Keratinocyte (primary cell): Measurements from ENCODE around the gene ZFPM1. TPM values are rescaled to one million over a fixed set of nuclear protein-coding genes. Genes with fewer than 3 reads are reported as not detected.

ENCODE experiments used
- DNase-seq: peaks from one replicate; pipeline ENCODE4 v3.0.0-alpha.2; 2011; ENCODE audit warnings: low read depth, missing footprints, low spot score
- FAIRE-seq: peaks from 2 replicates; lab custom pipeline; 2011; peaks lifted over from hg19 to GRCh38; lab: Jason Lieb, UNC
- H2AFZ ChIP-seq: 2 replicates; pipeline ENCODE4 v1.6.0; 2012; ENCODE audit warnings: low read length, control low read depth, inconsistent platforms; ENCODE audit not compliant: control insufficient read depth
- H3K27ac ChIP-seq: 2 replicates; pipeline ENCODE4 v1.5.1; 2011; ENCODE audit warnings: low read length; ENCODE audit not compliant: control insufficient read depth, insufficient read depth
- H3K27me3 ChIP-seq: 3 replicates; pipeline ENCODE4 v1.6.0; 2011; ENCODE audit warnings: low read length; ENCODE audit not compliant: control insufficient read depth, insufficient read depth; ENCODE audit errors: extremely low read depth
- H3K36me3 ChIP-seq, 2 experiments: 2 replicates in 1 of 2; 3 replicates in 1 of 2; pipeline ENCODE4 v1.5.1; 2011; ENCODE audit warnings: low read length in 2 of 2, mild to moderate bottlenecking in 1 of 2; ENCODE audit not compliant: control insufficient read depth in 2 of 2, insufficient read depth in 2 of 2; ENCODE audit errors: extremely low read depth in 1 of 2
- H3K4me1 ChIP-seq: 3 replicates; pipeline ENCODE4 v1.5.1; 2011; ENCODE audit warnings: low read length; ENCODE audit not compliant: control insufficient read depth, insufficient read depth; ENCODE audit errors: extremely low read depth
- H3K4me2 ChIP-seq: 3 replicates; pipeline ENCODE4 v1.6.0; 2011; ENCODE audit warnings: low read depth, low read length; ENCODE audit not compliant: control insufficient read depth, insufficient read depth; ENCODE audit errors: extremely low read depth
- H3K4me3 ChIP-seq, 3 experiments: fragments of 200-600 bp in 1 of 3; sonication (generic) in 1 of 3; 2 replicates in 2 of 3; 3 replicates in 1 of 3; pipeline ENCODE4 v1.5.1; 2011 to 2016; ENCODE audit warnings: low read length in 3 of 3, mild to moderate bottlenecking in 3 of 3, control low read depth in 2 of 3, inconsistent platforms in 1 of 3, low read depth in 1 of 3, mixed read lengths in 1 of 3, mixed run types in 1 of 3, moderate library complexity in 1 of 3; ENCODE audit not compliant: control insufficient read depth in 2 of 3, insufficient read depth in 2 of 3; ENCODE audit errors: extremely low read depth in 1 of 3
- H3K79me2 ChIP-seq: 2 replicates; pipeline ENCODE4 v1.6.0; 2012; ENCODE audit warnings: low read length; ENCODE audit not compliant: control insufficient read depth, insufficient read depth
- H3K9ac ChIP-seq: 3 replicates; pipeline ENCODE4 v1.6.0; 2011; ENCODE audit warnings: low read length; ENCODE audit not compliant: control insufficient read depth, insufficient read depth; ENCODE audit errors: extremely low read depth
- H3K9me1 ChIP-seq: 3 replicates; pipeline ENCODE4 v1.6.0; 2011; ENCODE audit warnings: low read length; ENCODE audit not compliant: control insufficient read depth, insufficient read depth; ENCODE audit errors: extremely low read depth
- H3K9me3 ChIP-seq: 2 replicates; pipeline ENCODE4 v1.5.1; 2012; ENCODE audit warnings: low read depth, low read length; ENCODE audit not compliant: control insufficient read depth
- H4K20me1 ChIP-seq: 3 replicates; pipeline ENCODE4 v1.6.0; 2011; ENCODE audit warnings: low read length; ENCODE audit not compliant: control insufficient read depth, insufficient read depth; ENCODE audit errors: extremely low read depth
- CTCF ChIP-seq, 3 experiments: IDR thresholded peaks in 1 of 3; conservative IDR thresholded peaks in 1 of 3; optimal IDR thresholded peaks in 1 of 3; 2 replicates in 2 of 3; 3 replicates in 1 of 3; pipeline versions ENCODE3 to v1.5.1; 2011; ENCODE audit warnings: low read length in 3 of 3, mild to moderate bottlenecking in 3 of 3, moderate library complexity in 2 of 3, control low read depth in 1 of 3, inconsistent platforms in 1 of 3; ENCODE audit not compliant: insufficient read depth in 2 of 3; ENCODE audit errors: extremely low read depth in 1 of 3
- EZH2 ChIP-seq: IDR thresholded peaks from one replicate; pipeline ENCODE4 v1.6.1; 2012; ENCODE audit warnings: inconsistent platforms, mild to moderate bottlenecking, low read length, moderate library complexity
- dilution Hi-C: fragments of 300-500 bp; cut with MboI; formaldehyde crosslinking; loops from one replicate; pipeline ENCODE4 v1.7.0; 2020; ENCODE audit warnings: low sequenced_read_pairs; ENCODE audit not compliant: extremely low pct_ligation_motif_present
- polyA plus RNA-seq, 5 experiments: library from polyadenylated mRNA; depleted of rRNA in 3 of 5; stranded (reverse) in 3 of 5; stranded (forward) in 1 of 5; unstranded in 1 of 5; fragments of >200 nt; gene quantifications; 1 replicate in 1 of 5; 2 replicates in 3 of 5; 3 replicates in 1 of 5; pipeline versions ENCODE4 v1.2.1 to v1.2.3, GENCODE V29; 2011 to 2012; ENCODE audit warnings: missing spikeins in 2 of 5, low read depth in 1 of 5, low replicate concordance in 1 of 5

The ZFPM1 gene
- polyA plus RNA-seq, 1 donor (not counting 4 experiments of a cell fraction or from before 2014, with no cell fraction given), result 0.42 TPM

GRCh38 chr16:88476203-88476602 lies 23.1 kb downstream of the ZFPM1 start:
- FAIRE-seq (no peak), DNase-seq (no peak)
- TF ChIP-seq CTCF (optimal IDR thresholded peaks at IDR 0.05 in 1 of 3, IDR thresholded peaks at IDR 0.05 in 1 of 3, conservative IDR thresholded peaks at IDR 0.05 in 1 of 3; ENCODE audit: extremely low read depth in 1 of 3, insufficient read depth in 2 of 3, low read length in 3 of 3) (no peak), EZH2 (no peak)
- Histone ChIP-seq H3K36me3 (no peaks in the 10 kb centered on the region), H3K4me2 (no peak overlapping the region), H3K4me1 (no peaks in the 10 kb centered on the region), H4K20me1 (no peaks in the 10 kb centered on the region), H3K9ac (no peak overlapping the region), H3K79me2 (peaks cover 4% of the 10 kb centered on the region), H2AFZ (no peak overlapping the region), H3K9me1 (no peaks in the 10 kb centered on the region), H3K27me3 (no peaks in the 10 kb centered on the region), H3K9me3 (no peaks in the 10 kb centered on the region), H3K4me3 (no peak overlapping the region), H3K27ac (no peak overlapping the region)
- dilution Hi-C loops, result no loop called here

- Histone ChIP-seq H3K9me1 (no peaks in the 10 kb centered on the region), H3K4me3 (no peak overlapping the region), H3K36me3 (no peaks in the 10 kb centered on the region), H3K4me1 (no peaks in the 10 kb centered on the region), H2AFZ (no peak overlapping the region), H3K27ac (no peak overlapping the region), H3K4me2 (no peak overlapping the region), H3K9ac (no peak overlapping the region), H4K20me1 (no peaks in the 10 kb centered on the region), H3K79me2 (peaks cover 1% of the 10 kb centered on the region), H3K9me3 (no peaks in the 10 kb centered on the region), H3K27me3 (no peaks in the 10 kb centered on the region)
- DNase-seq, result no peak
- FAIRE-seq, result no peak
- dilution Hi-C loops, result no loop called here
- no peak for TF ChIP-seq EZH2
- TF ChIP-seq CTCF (optimal IDR thresholded peaks at IDR 0.05 in 1 of 3, IDR thresholded peaks at IDR 0.05 in 1 of 3, conservative IDR thresholded peaks at IDR 0.05 in 1 of 3; ENCODE audit: extremely low read depth in 1 of 3, insufficient read depth in 2 of 3, low read length in 3 of 3), result no peak
Observed at GRCh38 chr16:88476817-88477397, 23.8 kb downstream of the ZFPM1 start.
